SU-DHL-6 (cell line): ENCODE results near the gene ANKRD23.

Source experiments
- H2AFZ ChIP-seq: fragments of 200-600 bp; sonication (generic); 2 replicates; pipeline ENCODE4 v1.6.1; 2014; ENCODE audit warnings: low read depth, mild to moderate bottlenecking, moderate library complexity, mixed read lengths, antibody characterized with exemption, low read length; ENCODE audit not compliant: severe bottlenecking
- H3F3A ChIP-seq: fragments of 200-600 bp; shearing (Covaris generic); 2 replicates; pipeline ENCODE4 v1.6.0; 2016; ENCODE audit warnings: antibody characterized with exemption, mild to moderate bottlenecking; ENCODE audit not compliant: insufficient read depth
- H3K27ac ChIP-seq: fragments of 200-600 bp; sonication (generic); 2 replicates; pipeline ENCODE4 v1.5.1; 2016; ENCODE audit warnings: low read depth, mild to moderate bottlenecking, low read length, moderate library complexity, mixed read lengths
- H3K27me3 ChIP-seq: fragments of 200-600 bp; sonication (generic), shearing (Covaris generic); 2 replicates; pipeline ENCODE4 v1.6.0; 2014; ENCODE audit warnings: mild to moderate bottlenecking, low read length
- H3K36me3 ChIP-seq: fragments of 200-600 bp; sonication (generic); 2 replicates; pipeline ENCODE4 v1.6.1; 2014; ENCODE audit warnings: mild to moderate bottlenecking, low read length, mixed read lengths
- H3K4me2 ChIP-seq: fragments of 300-600, 200-600 bp; shearing (Covaris generic), sonication (generic); 2 replicates; pipeline ENCODE4 v1.6.0; 2014; ENCODE audit warnings: low read length, low read depth, mild to moderate bottlenecking; ENCODE audit not compliant: poor library complexity, severe bottlenecking
- H3K4me3 ChIP-seq: fragments of 200-600 bp; sonication (generic); 2 replicates; pipeline ENCODE4 v1.5.1; 2014; ENCODE audit warnings: antibody characterized with exemption, low read length, mild to moderate bottlenecking, mixed read lengths; ENCODE audit not compliant: insufficient read depth, poor library complexity, severe bottlenecking
- H3K79me2 ChIP-seq: fragments of 200-600 bp; sonication (generic); 2 replicates; pipeline ENCODE4 v1.6.1; 2014; ENCODE audit warnings: mild to moderate bottlenecking, low read length, moderate library complexity; ENCODE audit not compliant: insufficient read depth
- H3K9ac ChIP-seq: fragments of 200-600 bp; sonication (generic); 2 replicates; pipeline ENCODE4 v1.7.0; 2014; ENCODE audit warnings: mild to moderate bottlenecking, low read length
- H3K9me2 ChIP-seq: fragments of 200-600 bp; sonication (generic); replicated peaks from 2 replicates; pipeline ENCODE4 v1.6.1; 2014; ENCODE audit warnings: low read length; ENCODE audit not compliant: insufficient read depth
- H3K9me3 ChIP-seq: fragments of 200-600 bp; sonication (generic); 2 replicates; pipeline ENCODE4 v1.6.1; 2014; ENCODE audit warnings: low read length, mixed read lengths; ENCODE audit not compliant: insufficient read depth
- H4K20me1 ChIP-seq: fragments of 200-600 bp; sonication (generic); 2 replicates; pipeline ENCODE4 v1.6.1; 2014; ENCODE audit warnings: low read depth, mild to moderate bottlenecking, antibody characterized with exemption, low read length, moderate library complexity, mixed read lengths
- CTCF ChIP-seq: fragments of 200-600 bp; sonication (generic); IDR thresholded peaks from one replicate; pipeline ENCODE4 v1.5.1; 2017; ENCODE audit warnings: antibody characterized with exemption, mild to moderate bottlenecking, low read length, moderate library complexity; ENCODE audit not compliant: insufficient read depth, poor library complexity, severe bottlenecking
- EZH2phosphoT487 ChIP-seq: fragments of 200-600 bp; sonication (generic), shearing (Covaris generic); conservative IDR thresholded peaks from 2 replicates; pipeline ENCODE4 v1.6.1; 2018; ENCODE audit warnings: mild to moderate bottlenecking, antibody characterized with exemption, low read length, moderate library complexity, mixed read lengths

Gene ANKRD23

GRCh38 chr2:96876269-96877041 lies 32.6 kb upstream of the ANKRD23 start:
- no peak overlapping the region for H3K9ac ChIP-seq
- H3K36me3 ChIP-seq: no peaks in the 10 kb centered on the region
- no peak overlapping the region for H3K27ac ChIP-seq
- H3K79me2 ChIP-seq: no peaks in the 10 kb centered on the region
- H2AFZ ChIP-seq: no peak overlapping the region
- H3K9me3 ChIP-seq: no peaks in the 10 kb centered on the region
- no peak overlapping the region for H3K4me2 ChIP-seq
- TF ChIP-seq EZH2phosphoT487 (no peak), CTCF (no peak)
- no peak overlapping the region for H3K4me3 ChIP-seq
- no peaks in the 10 kb centered on the region for H3K9me2 ChIP-seq
- no peaks in the 10 kb centered on the region for H3K27me3 ChIP-seq
- H3F3A ChIP-seq: no peaks in the 10 kb centered on the region
- no peaks in the 10 kb centered on the region for H4K20me1 ChIP-seq

- TF ChIP-seq CTCF: no peak
- no peak for TF ChIP-seq EZH2phosphoT487
- H3K27me3 ChIP-seq: no peaks in the 10 kb centered on the region
- H4K20me1 ChIP-seq: no peaks in the 10 kb centered on the region
- H3K79me2 ChIP-seq: no peaks in the 10 kb centered on the region
- H3K9ac ChIP-seq: no peak overlapping the region
- no peak overlapping the region for H3K4me3 ChIP-seq
- no peaks in the 10 kb centered on the region for H3K36me3 ChIP-seq
- H3K4me2 ChIP-seq: no peak overlapping the region
- H3K27ac ChIP-seq: no peak overlapping the region
- H3K9me2 ChIP-seq: no peaks in the 10 kb centered on the region
- no peak overlapping the region for H2AFZ ChIP-seq
- no peaks in the 10 kb centered on the region for H3F3A ChIP-seq
- no peaks in the 10 kb centered on the region for H3K9me3 ChIP-seq
Measured at GRCh38 chr2:96875498-96876268, 31.9 kb upstream of the ANKRD23 start.

GRCh38 chr2:96874198-96874831 lies 30.5 kb upstream of the ANKRD23 start:
- TF ChIP-seq CTCF: no peak
- Histone ChIP-seq H4K20me1 (no peaks in the 10 kb centered on the region), H3K4me2 (no peak overlapping the region), H3F3A (no peaks in the 10 kb centered on the region), H3K9ac (no peak overlapping the region), H3K27ac (no peak overlapping the region), H3K27me3 (no peaks in the 10 kb centered on the region), H3K79me2 (no peaks in the 10 kb centered on the region), H3K36me3 (no peaks in the 10 kb centered on the region), H2AFZ (no peak overlapping the region), H3K9me3 (no peaks in the 10 kb centered on the region), H3K9me2 (no peaks in the 10 kb centered on the region), H3K4me3 (no peak overlapping the region)
